GM23338 (cell line): ENCODE data around the gene PCDHB10.

ENCODE experiments used
- EZH2 ChIP-seq: fragments of 200-600 bp; sonication (generic); IDR thresholded peaks from one replicate; pipeline ENCODE4 v1.8.0; 2017; ENCODE audit warnings: antibody characterized with exemption, mild to moderate bottlenecking, low read depth; ENCODE audit not compliant: unreplicated experiment
- EZH2phosphoT487 ChIP-seq: fragments of 200-600 bp; sonication (generic); IDR thresholded peaks from one replicate; pipeline ENCODE4 v1.8.1; 2018; ENCODE audit warnings: antibody characterized with exemption; ENCODE audit not compliant: unreplicated experiment
- POLR2AphosphoS5 ChIP-seq: IDR thresholded peaks from 2 replicates; pipeline ENCODE4 v1.6.1; 2016; ENCODE audit warnings: antibody characterized with exemption, low read depth
- TF ChIP-seq, protein P1 (sequence below), 2 experiments: fragments of 200-600 bp in 1 of 2; sonication (generic) in 1 of 2; conservative IDR thresholded peaks; 2 replicates each; pipeline versions ENCODE4 v1.5.1 to v1.6.1; 2016 to 2017; ENCODE audit warnings: antibody characterized with exemption in 2 of 2, low read depth in 2 of 2, mild to moderate bottlenecking in 2 of 2, moderate library complexity in 1 of 2

DNA sequence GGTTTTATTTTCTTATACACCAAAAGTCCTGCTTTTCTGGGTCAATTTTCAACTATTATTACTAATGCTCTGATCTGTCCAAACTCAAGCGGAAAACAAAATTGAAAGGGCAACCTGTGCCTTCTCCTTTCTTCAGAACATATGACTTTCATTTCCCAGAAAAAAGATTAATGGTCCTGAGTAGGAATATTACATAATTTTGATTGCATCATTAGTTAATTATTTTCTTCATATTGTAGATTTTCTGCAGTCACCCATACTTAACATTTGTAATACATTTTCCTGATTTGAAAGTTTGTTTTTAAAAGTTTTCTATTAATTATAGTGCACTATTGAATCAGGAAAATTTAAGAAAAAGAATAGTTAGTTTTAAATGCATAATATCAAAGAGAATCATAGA is 16.2 kb upstream of the PCDHB10 start:
- TF ChIP-seq, protein P1, sequence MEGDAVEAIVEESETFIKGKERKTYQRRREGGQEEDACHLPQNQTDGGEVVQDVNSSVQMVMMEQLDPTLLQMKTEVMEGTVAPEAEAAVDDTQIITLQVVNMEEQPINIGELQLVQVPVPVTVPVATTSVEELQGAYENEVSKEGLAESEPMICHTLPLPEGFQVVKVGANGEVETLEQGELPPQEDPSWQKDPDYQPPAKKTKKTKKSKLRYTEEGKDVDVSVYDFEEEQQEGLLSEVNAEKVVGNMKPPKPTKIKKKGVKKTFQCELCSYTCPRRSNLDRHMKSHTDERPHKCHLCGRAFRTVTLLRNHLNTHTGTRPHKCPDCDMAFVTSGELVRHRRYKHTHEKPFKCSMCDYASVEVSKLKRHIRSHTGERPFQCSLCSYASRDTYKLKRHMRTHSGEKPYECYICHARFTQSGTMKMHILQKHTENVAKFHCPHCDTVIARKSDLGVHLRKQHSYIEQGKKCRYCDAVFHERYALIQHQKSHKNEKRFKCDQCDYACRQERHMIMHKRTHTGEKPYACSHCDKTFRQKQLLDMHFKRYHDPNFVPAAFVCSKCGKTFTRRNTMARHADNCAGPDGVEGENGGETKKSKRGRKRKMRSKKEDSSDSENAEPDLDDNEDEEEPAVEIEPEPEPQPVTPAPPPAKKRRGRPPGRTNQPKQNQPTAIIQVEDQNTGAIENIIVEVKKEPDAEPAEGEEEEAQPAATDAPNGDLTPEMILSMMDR (conservative IDR thresholded peaks at IDR 0.05; ENCODE audit: low read depth in 2 of 2) = no peak
- no peak for TF ChIP-seq POLR2AphosphoS5
- TF ChIP-seq EZH2 = no peak
- no peak for TF ChIP-seq EZH2phosphoT487
